Measurements from ENCODE around the gene ITPR3.

The ITPR3 gene

GRCh38 chr6:33731751-33732282 is 110.7 kb downstream of the ITPR3 start:
- no peak for DNase-seq (ENCODE audit: low read depth, low spot score)
- in situ Hi-C loops (cut with HindIII; ENCODE audit: low sequenced_read_pairs): no loop called here
- TF ChIP-seq CTCF (IDR thresholded peaks at IDR 0.05; ENCODE audit: low read depth, low read length): no peak
- H3K4me3 ChIP-seq (ENCODE audit: low read depth, low read length): no peak overlapping the region

GRCh38 chr6:33732385-33732784 is 111.3 kb downstream of the ITPR3 start:
- TF ChIP-seq CTCF (IDR thresholded peaks at IDR 0.05; ENCODE audit: low read depth, low read length): no peak

GRCh38 chr6:33732817-33733708 is 111.9 kb downstream of the ITPR3 start:
- no peak for DNase-seq (ENCODE audit: low read depth, low spot score)
- in situ Hi-C loops (cut with HindIII; ENCODE audit: low sequenced_read_pairs): no loop called here
- no peak for TF ChIP-seq CTCF (IDR thresholded peaks at IDR 0.05; ENCODE audit: low read depth, low read length)
- no peak overlapping the region for H3K4me3 ChIP-seq (ENCODE audit: low read depth, low read length)

More at GRCh38 chr6:33732385-33732784, 111.3 kb downstream of the ITPR3 start:
- no peak for DNase-seq (ENCODE audit: low read depth, low spot score)
- in situ Hi-C loops (cut with HindIII; ENCODE audit: low sequenced_read_pairs): no loop called here
- no peak overlapping the region for H3K4me3 ChIP-seq (ENCODE audit: low read depth, low read length)

- TF ChIP-seq CTCF (IDR thresholded peaks at IDR 0.05; ENCODE audit: low read depth, low read length): no peak
- H3K4me3 ChIP-seq (ENCODE audit: low read depth, low read length): no peak overlapping the region
- in situ Hi-C loops (cut with HindIII; ENCODE audit: low sequenced_read_pairs): no loop called here
- DNase-seq (ENCODE audit: low read depth, low spot score): no peak
Observed at GRCh38 chr6:33733709-33734007, 112.5 kb downstream of the ITPR3 start.

GRCh38 chr6:33735216-33735615 is 114.1 kb downstream of the ITPR3 start:
- DNase-seq (ENCODE audit: low read depth, low spot score): no peak
- in situ Hi-C loops (cut with HindIII; ENCODE audit: low sequenced_read_pairs): no loop called here
- no peak overlapping the region for H3K4me3 ChIP-seq (ENCODE audit: low read depth, low read length)
- TF ChIP-seq CTCF (IDR thresholded peaks at IDR 0.05; ENCODE audit: low read depth, low read length): no peak

GRCh38 chr6:33737267-33738026 is 116.3 kb downstream of the ITPR3 start:
- in situ Hi-C loops (cut with HindIII; ENCODE audit: low sequenced_read_pairs): no loop called here
- no peak for DNase-seq (ENCODE audit: low read depth, low spot score)
- H3K4me3 ChIP-seq (ENCODE audit: low read depth, low read length): no peak overlapping the region
- no peak for TF ChIP-seq CTCF (IDR thresholded peaks at IDR 0.05; ENCODE audit: low read depth, low read length)

All from astrocyte of the spinal cord (primary cell).